Endodermal cell (in vitro differentiated cells): ENCODE measurements around the gene RBMS3. TPM values are rescaled to one million over a fixed set of nuclear protein-coding genes. Genes with fewer than 3 reads are reported as not detected.

Experiments
- DNase-seq: peaks from one replicate; pipeline ENCODE4 v3.0.0-alpha.2; 2017
- H3K27ac ChIP-seq: 2 replicates; pipeline ENCODE4 v1.5.1; 2013; ENCODE audit warnings: mild to moderate bottlenecking, low read depth, low read length, moderate library complexity
- H3K27me3 ChIP-seq: 2 replicates; pipeline ENCODE4 v1.6.1; 2013; ENCODE audit warnings: mild to moderate bottlenecking, low read length, moderate library complexity; ENCODE audit not compliant: insufficient read depth, control insufficient read depth, poor library complexity, severe bottlenecking
- H3K36me3 ChIP-seq: 2 replicates; pipeline ENCODE4 v1.7.0; 2013; ENCODE audit warnings: mild to moderate bottlenecking, low read length, moderate library complexity; ENCODE audit not compliant: control insufficient read depth, insufficient read depth
- H3K4me1 ChIP-seq: one replicate; pipeline ENCODE4 v1.7.0; 2013; ENCODE audit warnings: low read length; ENCODE audit not compliant: control insufficient read depth, insufficient read depth
- H3K4me3 ChIP-seq: 2 replicates; pipeline ENCODE4 v1.5.1; 2013; ENCODE audit warnings: mild to moderate bottlenecking, low read length, moderate library complexity
- H3K9ac ChIP-seq: 2 replicates; pipeline ENCODE4 v1.6.1; 2013; ENCODE audit warnings: mild to moderate bottlenecking, low read length, moderate library complexity; ENCODE audit not compliant: poor library complexity, severe bottlenecking; ENCODE audit errors: extremely low read depth
- H3K9me3 ChIP-seq: 2 replicates; pipeline ENCODE4 v1.6.1; 2013; ENCODE audit warnings: mild to moderate bottlenecking, low read length, moderate library complexity; ENCODE audit not compliant: control insufficient read depth
- H3K27ac Mint-ChIP-seq: 2 replicates; pipeline ENCODE4 v1.8.0; 2020; ENCODE audit warnings: mixed read lengths
- H3K27me3 Mint-ChIP-seq: 2 replicates; pipeline ENCODE4 v1.8.0; 2021; ENCODE audit warnings: mild to moderate bottlenecking, mixed read lengths; ENCODE audit not compliant: insufficient read depth
- H3K36me3 Mint-ChIP-seq: 2 replicates; pipeline ENCODE4 v1.8.0; 2020; ENCODE audit warnings: low read depth, mixed read lengths
- H3K4me1 Mint-ChIP-seq: 2 replicates; pipeline ENCODE4 v1.8.0; 2020; ENCODE audit warnings: mixed read lengths
- H3K4me3 Mint-ChIP-seq: 2 replicates; pipeline ENCODE4 v1.8.0; 2020; ENCODE audit warnings: mild to moderate bottlenecking, moderate library complexity, mixed read lengths
- H3K9me3 Mint-ChIP-seq: 2 replicates; pipeline ENCODE4 v1.8.0; 2020; ENCODE audit warnings: mild to moderate bottlenecking, mixed read lengths
- CTCF ChIP-seq: fragments of 200-600 bp; sonication (generic); conservative IDR thresholded peaks from 2 replicates; pipeline ENCODE4 v1.5.0; 2021; ENCODE audit warnings: antibody characterized with exemption, mild to moderate bottlenecking
- WGBS, 2 experiments: methylation state at CpG; one replicate each; pipeline versions ENCODE4 v1.1.5 to v1.1.7; 2013; ENCODE audit warnings: missing lambda C conversion rate in 2 of 2, mixed read lengths in 1 of 2; ENCODE audit not compliant: insufficient coverage in 1 of 2, insufficient read length in 1 of 2; 5-methylcytosine and 5-hydroxymethylcytosine counted together
- total RNA-seq, 2 donors: library from RNA; stranded (reverse); fragmentation: NEBNext Ultra II Directional in 1 of 2; extraction: Animal tissue kit (Norgen Biotek cat#: 25700) in 1 of 2; gene quantifications; 2 replicates in 1 of 2; 3 replicates in 1 of 2; pipeline ENCODE4 v1.2.1, GENCODE V29; 2021

The RBMS3 gene
- total RNA-seq, 2 donors from 2014 or later = 2.0 to 7.3 TPM

GRCh38 chr3:29591579-29591978, 310.7 kb downstream of the RBMS3 start:
- H3K4me3 ChIP-seq = no peak overlapping the region
- H3K36me3 ChIP-seq = no peaks in the 10 kb centered on the region
- 92% methylated on average over 3 of the region's 3 CpGs; no CpG with 5 or more reads in 1 of the 2 experiments for WGBS, 2 experiments
- no peaks in the 10 kb centered on the region for H3K27me3 ChIP-seq
- no peaks in the 10 kb centered on the region for H3K4me1 ChIP-seq
- no peak for TF ChIP-seq CTCF
- Mint-ChIP-seq H3K4me1 (peaks cover 6% of the 10 kb centered on the region), H3K4me3 (no peak overlapping the region), H3K9me3 (no peaks in the 10 kb centered on the region), H3K36me3 (no peaks in the 10 kb centered on the region), H3K27me3 (no peaks in the 10 kb centered on the region), H3K27ac (no peak overlapping the region)
- H3K9me3 ChIP-seq = no peaks in the 10 kb centered on the region
- no peak overlapping the region for H3K27ac ChIP-seq
- no peak overlapping the region for H3K9ac ChIP-seq
- no peak for DNase-seq

GRCh38 chr3:29593802-29594201, 312.9 kb downstream of the RBMS3 start:
- Mint-ChIP-seq H3K36me3 (no peaks in the 10 kb centered on the region), H3K27ac (no peak overlapping the region), H3K4me3 (no peak overlapping the region), H3K9me3 (no peaks in the 10 kb centered on the region), H3K4me1 (no peaks in the 10 kb centered on the region), H3K27me3 (no peaks in the 10 kb centered on the region)
- 83% methylated on average over 1 of the region's 1 CpG; no CpG with 5 or more reads in 1 of the 2 experiments for WGBS, 2 experiments
- Histone ChIP-seq H3K27ac (no peak overlapping the region), H3K27me3 (no peaks in the 10 kb centered on the region), H3K4me1 (no peaks in the 10 kb centered on the region), H3K9ac (no peak overlapping the region), H3K9me3 (no peaks in the 10 kb centered on the region), H3K36me3 (no peaks in the 10 kb centered on the region), H3K4me3 (no peak overlapping the region)
- DNase-seq = no peak
- no peak for TF ChIP-seq CTCF

GRCh38 chr3:29594261-29594660, 313.4 kb downstream of the RBMS3 start:
- WGBS, 2 experiments = no CpG with 5 or more reads among the region's 1 CpG
- Mint-ChIP-seq H3K4me3 (no peak overlapping the region), H3K36me3 (no peaks in the 10 kb centered on the region), H3K27ac (no peak overlapping the region), H3K4me1 (no peaks in the 10 kb centered on the region), H3K27me3 (no peaks in the 10 kb centered on the region), H3K9me3 (no peaks in the 10 kb centered on the region)
- TF ChIP-seq CTCF = no peak
- Histone ChIP-seq H3K36me3 (no peaks in the 10 kb centered on the region), H3K9me3 (no peaks in the 10 kb centered on the region), H3K4me3 (no peak overlapping the region), H3K9ac (no peak overlapping the region), H3K4me1 (no peaks in the 10 kb centered on the region), H3K27me3 (no peaks in the 10 kb centered on the region), H3K27ac (no peak overlapping the region)
- no peak for DNase-seq
